H1 (cell line): Measurements from ENCODE around the gene CIAO3. TPM values are rescaled to one million over a fixed set of nuclear protein-coding genes. Genes with fewer than 3 reads are reported as not detected.

Source experiments
- CEBPB ChIP-seq: IDR thresholded peaks from 2 replicates; pipeline ENCODE4 v1.6.1; 2012; ENCODE audit warnings: low read depth, low read length
- CHD7 ChIP-seq: fragments of 300-600 bp; sonication (generic); IDR thresholded peaks from 2 replicates; pipeline ENCODE4 v1.7.1; 2012; ENCODE audit warnings: low read length, moderate library complexity, mild to moderate bottlenecking, inconsistent platforms; ENCODE audit not compliant: insufficient replicate concordance
- CTCF ChIP-seq, 3 experiments: IDR thresholded peaks; 1 replicate in 2 of 3; 2 replicates in 1 of 3; pipeline versions ENCODE4 v1.5.1 to v1.6.1; 2011; ENCODE audit warnings: low read length in 3 of 3, mild to moderate bottlenecking in 3 of 3, inconsistent platforms in 2 of 3, low read depth in 1 of 3, moderate library complexity in 1 of 3; ENCODE audit not compliant: insufficient read depth in 1 of 3; ENCODE audit errors: control extremely low read depth in 1 of 3
- FOSL1 ChIP-seq: IDR thresholded peaks from 2 replicates; pipeline ENCODE4 v1.6.1; 2011; ENCODE audit warnings: mild to moderate bottlenecking, low read depth, low read length, moderate library complexity; ENCODE audit not compliant: insufficient read depth
- KDM1A ChIP-seq: fragments of 200-600, 300-600 bp; sonication (generic); IDR thresholded peaks from 2 replicates; pipeline ENCODE4 v1.7.1; 2016; ENCODE audit warnings: mild to moderate bottlenecking, low read length, borderline replicate concordance
- KDM4A ChIP-seq: IDR thresholded peaks from one replicate; pipeline ENCODE4 v1.7.1; 2012; ENCODE audit warnings: low read depth, mild to moderate bottlenecking, moderate library complexity, low read length, inconsistent platforms; ENCODE audit not compliant: severe bottlenecking
- SP1 ChIP-seq: IDR thresholded peaks from 2 replicates; pipeline ENCODE4 v1.6.1; 2011; ENCODE audit warnings: low read depth, low read length
- polyA plus RNA-seq, 7 experiments: library from polyadenylated mRNA; depleted of rRNA in 3 of 7; stranded (reverse) in 5 of 7; unstranded in 2 of 7; fragments of >200 nt in 5 of 7; fragments of 200-250 nt in 2 of 7; gene quantifications; 1 replicate in 5 of 7; 2 replicates in 1 of 7; 4 replicates in 1 of 7; pipeline versions ENCODE4 v1.2.1 to v1.2.3, GENCODE V29; 2011 to 2013; ENCODE audit warnings: missing spikeins in 2 of 7, mixed read lengths in 2 of 7
- total RNA-seq: library from RNA; stranded (reverse); fragmentation: NEBNext Ultra II Directional; extraction: Animal tissue kit (Norgen Biotek cat#: 25700); gene quantifications from 2 replicates; pipeline ENCODE4 v1.2.1, GENCODE V29; 2021

CIAO3 gene
- total and polyA plus RNA-seq, 2 of the 8 experiments (the other 6 are each of a cell fraction or from before 2014, with no cell fraction given), result 20.0 to 20.4 TPM

- TF ChIP-seq CTCF (IDR thresholded peaks at IDR 0.05; ENCODE audit: control extremely low read depth in 1 of 3, insufficient read depth in 1 of 3, low read depth in 1 of 3, low read length in 3 of 3), result no peak
- TF ChIP-seq CEBPB, result no peak
- TF ChIP-seq FOSL1, result no peak
- TF ChIP-seq SP1, result no peak
- TF ChIP-seq CHD7, result no peak
- no peak for TF ChIP-seq KDM1A
- no peak for TF ChIP-seq KDM4A
Observed at GRCh38 chr16:780296-780695, 39.5 kb upstream of the CIAO3 start (continued).
